ENCODE results near the gene TP53TG5.

TP53TG5 gene

GRCh38 chr20:45404438-45404837 lies 26.3 kb upstream of the TP53TG5 start:
- DNase-seq = no peak

GRCh38 chr20:45402946-45403345 lies 24.8 kb upstream of the TP53TG5 start:
- DNase-seq = no peak

DNA sequence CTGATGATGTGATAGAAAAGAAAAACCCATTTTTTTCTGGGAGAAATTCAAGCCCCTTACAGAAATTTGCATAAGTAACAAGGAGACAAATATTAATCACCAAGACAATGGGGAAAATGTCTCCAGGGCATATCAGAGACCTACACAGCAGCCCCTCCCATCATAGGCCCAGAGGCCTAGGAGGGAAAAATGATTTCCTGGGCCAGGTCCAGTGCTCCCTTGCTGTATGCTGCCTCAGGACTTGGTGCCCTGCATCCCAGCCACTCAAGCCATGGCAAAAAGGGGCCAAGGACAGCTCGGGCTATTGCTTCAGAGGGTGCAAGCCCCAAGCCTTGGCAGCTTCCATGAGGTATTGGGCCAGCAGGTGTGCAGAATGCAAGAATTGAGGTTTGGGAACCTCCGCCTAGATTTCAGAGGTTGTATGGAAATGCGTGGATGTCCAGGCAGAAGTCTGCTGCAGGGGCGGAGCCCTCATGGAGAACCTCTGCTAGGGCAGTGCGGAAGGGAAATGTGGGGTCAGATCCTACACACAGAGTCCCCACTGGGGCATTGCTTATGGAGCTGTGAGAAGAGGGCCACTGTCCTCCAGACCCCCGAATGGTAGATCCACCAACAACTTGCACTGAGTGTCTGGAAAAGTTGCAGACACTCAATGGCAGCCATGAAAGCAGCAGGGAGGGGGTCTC lies 22.4 kb upstream of the TP53TG5 start:
- DNase-seq = no peak

DNA sequence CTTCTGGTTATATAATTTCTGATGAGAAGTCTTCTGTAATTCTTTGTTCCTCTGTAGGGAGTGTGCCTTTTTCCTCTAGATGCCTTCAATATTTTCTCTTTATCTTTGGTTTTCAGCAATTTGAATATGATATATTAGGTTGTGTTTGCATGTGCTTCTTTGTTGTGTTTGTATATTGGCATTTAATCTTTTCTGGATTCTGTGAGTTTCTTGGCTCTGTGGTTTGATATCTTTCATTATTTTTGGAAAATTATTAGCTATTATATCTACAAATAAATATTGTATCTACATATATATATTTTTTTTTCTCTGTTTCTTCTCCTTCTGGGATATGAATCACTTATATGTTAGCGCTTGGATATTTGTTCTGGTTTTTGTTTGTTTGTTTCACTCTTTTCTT lies 20.9 kb upstream of the TP53TG5 start:
- no peak for DNase-seq

GRCh38 chr20:45395114-45395415 lies 16.9 kb upstream of the TP53TG5 start:
- DNase-seq = no peak

DNA sequence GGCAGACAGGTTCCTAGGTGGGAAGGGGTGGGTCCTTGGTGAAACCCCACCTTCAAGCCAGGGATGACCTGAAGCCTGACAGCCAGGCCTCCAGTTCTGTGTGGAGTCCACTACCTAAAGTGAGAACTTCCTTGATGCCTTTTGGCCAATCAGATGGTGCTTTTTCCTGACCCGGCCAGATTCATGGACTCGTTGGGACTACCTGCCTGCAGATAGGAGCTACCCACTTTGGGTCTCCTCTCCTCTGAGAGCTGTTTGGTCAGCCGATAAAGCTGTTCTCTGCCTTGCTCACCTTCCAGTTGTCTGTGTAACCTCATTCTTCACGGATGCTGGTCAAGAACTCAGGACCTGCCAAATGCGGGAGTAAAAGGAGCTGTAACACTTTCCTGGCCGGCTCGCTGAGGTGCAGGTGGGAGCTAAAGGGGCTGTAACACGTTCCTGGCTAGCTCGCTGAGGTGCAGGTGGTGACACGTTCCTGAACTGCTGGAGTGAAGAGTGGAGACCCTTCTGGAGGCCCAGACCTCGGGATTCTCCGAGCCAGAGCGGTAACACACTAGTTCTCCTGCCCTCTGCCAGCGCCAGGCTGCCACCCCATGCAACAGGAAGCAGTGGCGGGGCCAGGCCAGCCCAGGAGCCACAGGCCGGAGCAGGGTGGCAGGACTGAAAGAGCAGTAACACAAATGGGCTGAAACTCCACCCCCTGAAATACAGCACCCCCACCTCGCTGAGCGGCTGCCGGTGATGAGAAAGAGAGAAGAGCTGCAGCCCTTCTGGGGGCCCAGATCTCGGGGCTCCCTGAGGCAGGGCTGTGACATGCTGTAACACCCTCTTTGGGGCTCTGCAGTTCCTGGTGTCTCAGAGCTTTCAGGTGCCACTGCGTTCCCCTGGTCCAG lies 16.3 kb upstream of the TP53TG5 start:
- no peak for DNase-seq

DNA sequence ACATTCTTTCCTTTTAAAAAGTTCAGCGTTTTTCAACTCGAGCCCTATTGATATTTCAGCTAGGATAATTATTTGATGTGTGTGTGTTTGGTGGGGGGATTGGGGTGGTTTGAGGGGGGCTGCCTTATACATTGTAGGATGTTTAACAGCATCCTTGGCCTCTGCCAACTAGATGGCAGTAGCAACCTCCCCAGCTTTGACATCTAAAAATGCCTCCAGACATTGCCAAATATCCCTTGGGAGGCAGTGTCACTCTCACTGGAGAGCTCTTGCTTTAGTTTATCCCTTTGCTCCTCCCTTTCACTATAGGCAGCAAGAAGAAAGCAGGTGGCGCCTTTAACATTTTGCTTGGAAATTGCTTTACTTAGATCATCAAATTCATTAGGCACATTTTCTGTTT lies 14.6 kb upstream of the TP53TG5 start:
- no peak for DNase-seq

- DNase-seq = no peak
Measured at GRCh38 chr20:45391559-45391958, 13.4 kb upstream of the TP53TG5 start.

GRCh38 chr20:45390931-45391330 lies 12.8 kb upstream of the TP53TG5 start:
- no peak for DNase-seq

DNA sequence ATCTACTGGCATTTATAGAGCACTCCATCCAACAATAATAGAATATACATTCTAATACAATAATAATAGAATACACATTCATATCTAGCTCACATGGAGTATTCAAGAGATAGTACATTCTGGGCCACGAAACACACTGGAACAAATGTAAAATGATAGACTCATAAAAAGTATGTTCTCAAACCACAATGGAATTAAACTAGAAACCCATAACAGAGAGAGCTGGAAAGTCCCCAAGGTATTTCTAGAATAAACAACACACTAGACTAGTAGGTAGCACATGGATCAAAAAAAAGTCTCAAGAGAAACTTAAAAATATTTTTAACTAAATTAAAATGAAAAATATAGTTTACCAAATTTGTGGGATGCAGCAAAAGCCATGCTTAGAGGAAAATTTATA lies 9.1 kb upstream of the TP53TG5 start:
- no peak for DNase-seq

- no peak for DNase-seq
Measured at GRCh38 chr20:45377269-45377668, 856 bp downstream of the TP53TG5 start.

DNA sequence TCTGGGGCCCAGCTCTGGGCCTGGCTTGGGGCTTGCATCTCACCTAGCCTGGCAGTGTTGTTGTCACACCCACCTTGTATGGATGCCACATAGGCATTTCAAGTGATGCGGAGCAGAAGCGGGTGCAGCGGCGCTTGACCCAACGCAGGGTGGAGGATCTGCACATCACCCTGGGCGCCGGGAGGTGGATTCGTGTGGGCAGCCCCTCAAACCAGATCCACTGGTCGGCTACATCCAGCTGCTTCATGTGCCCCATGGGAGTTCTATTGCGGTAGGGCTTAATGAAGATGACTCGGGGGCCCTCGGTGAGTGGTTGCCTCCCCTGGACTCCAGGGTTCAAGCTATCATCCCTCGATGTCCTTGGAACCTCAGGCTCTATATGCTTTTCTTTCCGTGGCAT lies 3.2 kb downstream of the TP53TG5 start:
- DNase-seq = no peak

- no peak for DNase-seq
Measured at GRCh38 chr20:45374101-45374467, 4.0 kb downstream of the TP53TG5 start.

- peak; percentile 72 for DNase-seq
Measured at GRCh38 chr20:45373353-45374100, 4.6 kb downstream of the TP53TG5 start.

DNA sequence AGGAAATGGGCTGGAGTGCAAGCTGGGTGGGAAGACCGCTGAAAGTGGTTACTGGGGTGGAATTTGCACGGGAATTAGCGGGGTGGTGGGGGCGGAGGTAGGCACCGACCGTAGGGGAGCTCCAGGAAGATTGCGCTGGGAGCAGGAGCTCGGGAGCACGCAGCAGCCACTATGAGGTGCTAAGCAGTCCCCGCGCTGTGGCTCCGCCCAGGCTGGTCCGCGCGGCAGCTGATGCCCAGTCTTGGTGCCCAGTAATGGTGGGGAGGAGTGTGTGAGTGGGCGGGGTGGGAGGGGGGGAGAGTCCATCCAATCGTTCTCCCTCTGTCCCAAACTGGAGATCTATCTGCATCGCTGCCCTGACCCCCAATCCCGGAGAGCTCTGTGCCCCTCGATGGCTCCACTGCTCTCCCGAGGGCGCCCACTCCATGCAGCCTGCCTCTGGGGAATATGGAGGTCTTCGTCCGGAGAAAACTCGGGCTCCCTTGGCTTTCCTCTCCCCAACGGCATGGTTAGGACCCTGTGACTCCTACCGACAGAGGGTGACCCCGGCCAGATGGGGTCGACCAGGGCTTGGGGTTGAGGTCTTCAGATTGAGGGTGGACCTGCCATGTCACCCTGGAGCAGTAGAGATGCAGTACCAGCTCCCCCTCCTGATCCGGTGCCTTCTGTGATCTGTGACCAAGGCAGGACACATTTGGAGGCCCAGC lies 5.3 kb downstream of the TP53TG5 start:
- DNase-seq = no peak

DNA sequence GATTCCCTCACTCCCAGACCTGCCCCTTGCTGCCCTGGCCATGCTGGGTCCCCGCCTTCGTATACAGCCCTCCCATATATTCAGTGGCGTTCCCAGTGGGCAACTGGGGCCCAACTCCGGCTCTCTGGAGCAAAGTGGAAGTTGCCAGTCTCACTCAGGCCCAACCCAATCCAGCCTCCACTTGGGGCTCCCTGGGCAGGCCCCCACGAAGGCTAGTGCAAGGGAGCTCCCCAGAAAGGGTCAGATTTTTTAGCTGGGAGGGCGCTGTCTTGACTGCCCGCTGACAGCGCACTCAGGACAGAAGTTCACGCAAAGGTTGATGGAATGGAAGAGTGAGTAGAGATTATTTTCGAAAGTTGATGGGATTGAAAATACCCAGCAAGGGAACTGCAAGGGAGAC lies 5.9 kb downstream of the TP53TG5 start:
- DNase-seq = no peak

GRCh38 chr20:45370571-45371160 lies 7.5 kb downstream of the TP53TG5 start:
- DNase-seq = no peak

DNA sequence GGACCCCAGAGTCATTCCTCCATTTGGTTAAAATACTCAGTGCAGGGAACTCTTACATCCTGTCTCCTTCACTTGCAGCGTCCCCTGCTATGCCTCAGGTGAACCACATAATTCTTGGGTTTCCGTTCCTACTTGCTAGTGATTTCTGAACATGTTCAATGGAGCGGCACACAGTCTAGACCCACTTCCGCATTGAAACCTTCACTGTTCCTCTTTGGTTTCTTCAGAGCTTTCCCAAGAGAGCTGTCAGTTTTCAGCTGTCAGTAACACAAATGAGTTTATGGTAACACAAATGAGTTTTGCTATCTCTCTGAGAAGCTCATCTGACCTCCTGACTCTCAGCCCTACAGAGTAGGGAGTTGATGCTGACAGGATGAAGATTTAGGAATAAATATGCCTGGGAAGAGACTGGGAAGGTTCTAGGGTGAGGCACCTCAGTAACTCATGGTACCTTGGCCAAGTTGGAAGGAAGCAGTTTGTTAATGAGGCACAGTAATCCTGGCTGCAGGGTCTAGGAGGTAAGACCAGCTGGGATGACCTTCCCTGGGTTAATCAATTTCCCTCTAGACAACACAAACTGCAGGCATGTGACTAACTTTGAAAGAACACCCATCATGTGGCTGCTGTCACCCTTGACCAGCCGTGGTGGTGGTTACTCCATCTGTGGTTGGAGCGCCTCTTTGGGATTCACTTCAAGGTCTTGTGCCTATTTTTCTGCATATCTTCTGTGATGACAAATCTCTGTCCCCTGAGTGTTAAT lies 9.7 kb downstream of the TP53TG5 start:
- no peak for DNase-seq

GRCh38 chr20:45367126-45367525 lies 11.0 kb downstream of the TP53TG5 start:
- no peak for DNase-seq

DNA sequence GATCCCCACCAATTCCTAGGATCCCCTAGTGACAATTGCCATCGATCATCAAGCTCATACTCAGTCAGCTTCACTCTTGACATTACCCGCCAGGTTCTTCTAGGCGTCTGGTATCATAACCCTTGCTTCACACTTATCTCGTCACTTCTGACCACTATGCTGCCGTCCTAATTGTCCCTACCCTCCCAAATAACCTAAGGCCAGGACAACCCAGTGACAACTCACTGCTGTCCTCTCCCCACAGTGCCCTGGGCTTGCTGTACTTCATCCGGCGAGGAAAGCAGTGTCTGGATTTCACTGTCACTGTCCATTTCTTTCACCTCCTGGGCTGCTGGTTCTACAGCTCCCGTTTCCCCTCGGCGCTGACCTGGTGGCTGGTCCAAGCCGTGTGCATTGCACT lies 11.5 kb downstream of the TP53TG5 start:
- DNase-seq = no peak

DNA sequence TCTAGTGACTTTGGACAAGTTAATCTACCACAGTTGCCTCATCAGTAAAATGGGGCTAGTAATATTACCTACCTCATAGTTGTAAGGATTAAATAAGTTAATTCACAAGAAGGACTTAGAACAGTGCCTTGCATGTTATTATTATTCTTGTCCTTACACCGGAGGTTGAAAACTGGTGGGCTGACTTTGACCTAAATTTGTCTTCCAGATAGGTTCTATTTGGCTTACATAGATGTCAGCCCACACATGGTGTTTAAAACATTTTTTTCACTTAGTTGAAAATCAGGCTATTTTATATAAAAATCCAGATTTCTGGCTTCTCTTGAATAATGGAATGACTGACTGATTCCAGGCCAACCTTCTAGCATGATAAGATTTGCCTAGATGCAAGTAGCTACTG lies 11.9 kb downstream of the TP53TG5 start:
- DNase-seq = no peak

GRCh38 chr20:45365444-45365970 lies 12.6 kb downstream of the TP53TG5 start:
- DNase-seq = no peak
